GM18517 (cell line): ENCODE data around the gene SFT2D3.

Experiments
- ATAC-seq: cut with Tn5 transposase; IDR thresholded peaks from one replicate; pipeline ENCODE4 v1.9.1; 2021; ENCODE audit warnings: mild to moderate bottlenecking, moderate library complexity; ENCODE audit not compliant: unreplicated experiment

SFT2D3 gene

DNA sequence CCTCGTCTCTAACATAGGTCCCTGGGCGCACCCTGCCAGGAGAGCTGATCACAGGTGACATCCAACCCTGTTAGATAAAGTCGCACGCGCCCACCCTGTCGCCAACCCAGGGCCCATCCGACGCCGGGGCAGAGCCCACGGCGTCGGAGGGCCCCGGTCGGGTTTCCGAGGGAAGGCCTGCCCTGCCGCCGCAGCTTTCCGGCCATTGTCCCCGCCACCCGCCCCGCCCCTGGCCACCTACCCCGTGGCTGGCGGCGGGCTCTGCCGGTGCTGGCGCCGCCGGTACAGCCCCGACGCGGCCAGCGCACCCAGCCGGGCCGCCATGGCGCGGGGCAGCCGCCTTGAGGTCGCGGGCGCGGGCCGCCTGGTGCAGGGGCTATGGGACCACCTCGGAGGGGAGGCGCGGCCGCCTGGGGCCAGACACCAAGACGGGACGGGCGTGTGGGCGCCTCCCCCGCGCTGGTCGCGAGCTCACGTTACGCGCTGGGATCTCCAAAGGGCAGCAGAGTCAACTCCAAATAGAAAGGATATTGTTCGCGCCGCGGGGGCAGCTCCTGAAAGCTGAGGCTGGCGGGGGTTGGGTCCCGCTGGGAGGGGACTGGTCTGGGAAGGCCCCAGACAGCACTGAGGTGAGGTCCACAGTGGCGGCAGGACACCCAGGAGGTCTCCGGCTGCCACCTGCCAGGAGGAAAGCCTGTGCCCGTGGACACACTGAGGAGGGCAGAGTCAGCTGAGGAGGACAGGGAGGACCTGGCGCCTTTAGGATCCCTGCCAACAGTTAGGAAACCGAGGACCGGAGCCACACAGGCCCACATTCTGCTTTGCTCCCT lies 37.0 kb upstream of the SFT2D3 start:
- no peak for ATAC-seq

DNA sequence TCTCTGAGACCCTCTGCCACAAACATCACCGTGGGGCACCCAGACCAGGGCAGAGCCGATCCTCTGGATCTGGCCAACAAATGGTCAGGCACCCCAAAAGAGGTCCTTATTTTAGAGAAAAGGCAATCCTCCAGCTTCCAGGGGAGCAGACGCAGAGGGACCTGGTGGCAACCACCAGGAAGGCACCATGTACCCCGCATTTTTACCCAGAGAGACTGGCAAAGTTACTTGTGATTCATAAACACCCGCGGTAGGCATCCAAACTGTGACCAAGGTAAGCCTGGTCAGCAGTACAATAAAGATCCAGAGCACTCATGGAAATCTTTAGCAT lies 36.4 kb upstream of the SFT2D3 start:
- no peak for ATAC-seq

DNA sequence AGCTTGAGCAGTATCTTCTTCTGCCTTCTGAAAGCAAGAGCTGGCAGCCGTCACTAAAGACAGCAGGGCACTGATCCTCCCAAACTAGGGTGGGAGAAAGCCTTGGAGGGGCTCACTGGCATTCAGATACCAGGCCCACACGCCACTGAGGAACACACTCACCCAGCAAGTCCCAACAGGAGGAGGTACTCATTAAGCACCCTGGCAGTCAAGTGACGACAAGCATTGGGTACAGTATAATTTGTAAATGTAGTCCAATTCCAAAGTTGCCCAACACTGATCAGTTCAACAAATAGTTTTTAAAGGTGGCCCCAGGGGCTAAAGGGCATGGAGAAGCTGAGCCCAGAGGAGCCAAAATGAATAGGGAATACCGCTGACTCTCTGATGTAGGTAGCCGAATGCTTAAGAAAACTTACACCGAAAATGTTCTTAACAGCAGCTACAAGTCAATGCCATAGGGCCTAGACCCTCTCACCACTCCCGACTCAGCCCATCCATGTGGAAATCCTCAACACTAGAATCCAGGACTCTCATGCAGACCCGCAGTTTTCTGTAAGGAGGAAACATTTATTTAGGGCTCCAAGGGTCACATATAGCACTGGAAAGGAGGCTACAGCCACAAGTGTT lies 35.9 kb upstream of the SFT2D3 start:
- ATAC-seq: no peak

DNA sequence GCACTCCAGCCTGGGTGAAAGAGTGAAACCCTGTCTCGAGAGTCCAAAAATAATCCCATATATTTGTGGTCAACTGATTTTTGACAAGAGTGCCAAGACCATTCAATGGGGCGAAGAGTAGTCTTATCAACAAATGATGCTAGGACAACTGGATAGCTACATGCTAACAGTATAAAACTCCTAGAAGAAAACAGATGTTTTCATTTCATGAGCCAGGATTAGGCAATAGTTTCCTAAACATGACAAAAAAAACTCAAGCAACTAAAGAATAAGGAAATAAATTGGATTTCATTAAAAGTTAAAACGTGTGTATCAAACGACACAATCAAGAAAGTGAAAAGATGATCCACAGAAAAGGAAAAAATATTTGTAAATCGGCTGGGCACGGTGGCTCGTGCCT lies 32.2 kb upstream of the SFT2D3 start:
- ATAC-seq: no peak

DNA sequence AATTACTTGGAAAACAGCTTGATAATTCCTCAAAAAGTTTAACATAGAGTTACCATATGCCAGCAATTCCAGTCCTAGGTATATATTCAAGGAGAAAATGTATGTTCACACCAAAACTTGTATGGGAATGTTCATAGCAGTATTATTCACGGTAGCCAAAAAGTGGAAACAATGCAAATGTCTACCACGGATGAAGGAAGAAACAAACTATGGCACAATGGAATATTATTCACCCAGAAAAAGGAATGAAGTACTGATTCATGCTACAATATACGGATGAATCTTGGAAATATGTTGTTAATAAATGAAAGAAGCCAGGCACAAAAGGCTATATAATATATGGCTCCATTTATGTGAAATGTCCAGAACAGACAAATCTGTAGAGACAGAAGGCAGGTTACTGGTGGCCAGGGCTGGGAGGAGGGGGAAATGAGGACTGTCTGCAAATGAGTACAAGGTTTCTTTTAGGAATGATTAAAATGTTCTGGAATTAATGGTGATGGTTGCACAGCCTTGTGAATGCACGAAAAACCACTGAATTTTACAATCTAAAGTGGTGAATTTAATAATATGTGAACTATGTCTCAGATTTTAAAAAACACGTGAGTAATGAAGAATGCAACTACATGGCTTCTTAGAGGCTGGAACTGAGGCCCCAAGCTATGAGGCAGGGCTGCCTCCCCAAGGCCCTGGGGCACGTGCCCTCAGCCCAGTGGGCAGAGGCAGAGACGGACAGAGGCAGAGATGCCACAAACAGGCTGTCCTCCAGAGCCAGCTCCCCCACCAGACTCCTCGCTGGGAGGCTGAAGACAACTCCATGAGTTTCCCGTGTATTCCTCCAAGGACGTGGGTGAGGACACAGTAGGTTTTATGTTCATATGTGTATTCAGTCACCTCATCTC lies 31.0 kb upstream of the SFT2D3 start:
- ATAC-seq: no peak

DNA sequence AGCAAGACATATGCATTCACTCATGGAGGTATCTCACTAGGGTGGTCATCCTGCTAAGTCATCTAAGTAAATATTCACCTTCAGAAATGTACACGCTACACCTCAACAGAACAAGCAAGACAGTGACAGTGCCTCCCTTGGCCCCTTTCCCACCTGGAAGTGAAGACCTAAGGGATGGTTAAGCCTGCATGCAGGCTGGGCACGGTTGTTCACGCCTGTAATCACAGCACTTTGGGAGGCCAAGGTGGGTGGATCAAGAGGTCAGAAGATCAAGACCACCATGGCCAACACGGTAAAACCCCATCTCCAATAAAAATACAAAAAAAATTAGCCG lies 30.4 kb upstream of the SFT2D3 start:
- no peak for ATAC-seq

DNA sequence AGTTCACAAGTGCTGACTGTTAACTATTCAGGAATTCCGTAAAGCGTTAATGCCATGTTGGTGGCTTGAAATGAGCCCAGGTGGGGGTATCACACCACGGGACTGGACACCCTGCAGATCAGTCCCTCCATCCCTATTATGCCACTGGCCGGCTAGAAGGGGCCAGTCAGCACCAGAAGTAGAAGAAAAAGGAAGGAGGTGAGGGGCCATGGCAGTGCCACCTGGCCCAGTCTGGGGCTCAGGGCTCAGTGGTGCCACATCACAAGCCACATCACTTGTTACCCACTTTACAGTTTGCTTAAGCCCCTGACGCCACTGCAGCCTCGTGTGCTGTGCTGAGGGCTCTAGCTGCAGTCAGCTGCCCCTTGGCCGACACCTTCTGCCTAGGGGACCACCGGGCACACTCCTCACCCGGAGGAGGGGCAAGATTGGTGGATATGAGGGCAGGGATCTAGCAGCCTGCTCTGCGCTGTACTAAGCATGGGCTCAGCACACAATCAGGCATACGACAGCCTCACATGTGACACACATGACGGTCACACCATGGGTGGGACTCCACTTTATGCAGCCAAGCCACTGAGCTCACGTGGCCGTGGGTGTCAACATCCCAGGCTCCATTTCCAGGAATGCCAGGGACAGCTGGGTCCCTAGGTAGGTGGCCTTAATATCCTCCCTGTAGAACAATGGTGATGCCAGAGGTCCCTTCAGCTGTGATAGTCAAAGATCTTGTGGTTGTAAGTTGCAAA lies 29.6 kb upstream of the SFT2D3 start:
- ATAC-seq: no peak

DNA sequence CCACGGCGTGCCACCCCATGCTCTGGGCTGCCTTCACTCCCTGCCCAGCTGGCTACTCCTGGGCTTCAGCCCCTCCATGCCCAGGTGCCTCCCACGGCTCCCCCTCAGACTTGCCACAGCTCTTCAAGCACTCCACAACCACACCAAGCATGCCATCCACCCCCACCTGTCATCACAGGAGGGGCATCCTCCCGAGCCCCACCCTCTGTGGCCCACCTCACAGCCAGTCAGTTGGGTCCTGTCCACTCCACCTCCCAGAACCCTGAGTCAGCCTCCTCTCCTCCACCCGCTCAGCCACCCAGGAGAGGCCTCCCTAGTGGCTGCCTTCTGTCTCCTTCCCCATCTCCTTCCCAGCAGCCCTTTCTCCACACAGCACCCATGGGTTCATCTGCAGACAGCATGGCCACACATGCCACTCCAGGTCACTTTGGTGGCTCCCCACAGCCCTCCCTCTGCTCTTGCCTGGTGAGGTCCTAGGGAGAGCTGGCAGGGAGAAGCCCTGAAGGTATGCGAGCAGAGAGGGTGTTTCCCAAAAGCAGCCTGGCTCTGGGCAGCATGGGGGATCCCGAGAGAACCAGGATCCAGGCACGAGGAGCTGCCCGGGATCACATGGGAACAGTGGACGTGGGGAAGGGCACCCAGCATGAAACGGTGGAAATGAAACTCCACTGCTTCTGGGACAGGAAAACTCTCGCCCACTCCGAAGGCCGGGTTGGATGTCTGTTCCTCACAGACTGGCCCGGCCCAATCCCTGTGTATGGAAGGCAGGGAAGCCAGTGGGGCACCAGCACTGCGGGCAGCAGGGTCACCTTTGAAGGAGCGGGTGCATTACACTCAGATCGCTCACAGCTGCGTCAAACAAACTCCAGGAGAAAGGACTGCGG lies 28.7 kb upstream of the SFT2D3 start:
- no peak for ATAC-seq

DNA sequence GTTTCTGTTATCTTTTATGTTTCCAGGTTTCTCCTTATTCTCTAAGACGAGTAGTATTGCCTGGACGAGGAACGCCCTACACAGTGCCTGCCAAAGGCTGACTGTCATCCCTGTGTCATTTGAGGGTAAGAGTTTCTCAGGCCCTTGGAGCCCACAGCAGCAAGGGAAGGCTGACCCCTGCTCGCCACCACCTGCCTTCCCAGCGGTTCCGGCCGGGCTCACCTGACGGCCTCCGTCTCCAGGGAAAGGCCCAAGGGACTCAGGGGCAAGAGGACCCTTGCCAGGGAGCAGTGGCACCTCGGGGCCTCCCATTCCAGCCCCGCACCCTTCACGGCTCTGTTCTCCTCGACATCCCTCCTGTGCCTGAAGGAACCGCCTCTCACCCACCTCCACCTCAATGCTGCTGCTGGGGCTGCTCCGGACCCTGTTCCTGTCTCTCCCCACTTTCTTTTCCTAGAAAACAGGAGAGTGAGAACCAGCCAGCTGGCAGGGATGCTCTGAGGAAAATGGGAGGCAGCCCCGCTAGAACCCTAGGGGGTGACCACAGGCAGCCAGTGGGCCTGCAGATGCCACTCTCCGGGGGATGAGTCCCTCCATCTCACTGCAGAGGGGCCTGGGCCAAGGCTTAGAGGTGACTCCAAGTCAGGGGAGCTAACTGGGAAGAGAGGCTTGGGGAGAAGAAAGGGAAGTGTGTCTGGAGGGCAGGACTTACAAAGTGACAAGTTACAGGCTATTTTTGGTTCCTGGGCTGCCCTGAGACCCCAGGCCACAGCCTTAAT lies 27.8 kb upstream of the SFT2D3 start:
- ATAC-seq: no peak

DNA sequence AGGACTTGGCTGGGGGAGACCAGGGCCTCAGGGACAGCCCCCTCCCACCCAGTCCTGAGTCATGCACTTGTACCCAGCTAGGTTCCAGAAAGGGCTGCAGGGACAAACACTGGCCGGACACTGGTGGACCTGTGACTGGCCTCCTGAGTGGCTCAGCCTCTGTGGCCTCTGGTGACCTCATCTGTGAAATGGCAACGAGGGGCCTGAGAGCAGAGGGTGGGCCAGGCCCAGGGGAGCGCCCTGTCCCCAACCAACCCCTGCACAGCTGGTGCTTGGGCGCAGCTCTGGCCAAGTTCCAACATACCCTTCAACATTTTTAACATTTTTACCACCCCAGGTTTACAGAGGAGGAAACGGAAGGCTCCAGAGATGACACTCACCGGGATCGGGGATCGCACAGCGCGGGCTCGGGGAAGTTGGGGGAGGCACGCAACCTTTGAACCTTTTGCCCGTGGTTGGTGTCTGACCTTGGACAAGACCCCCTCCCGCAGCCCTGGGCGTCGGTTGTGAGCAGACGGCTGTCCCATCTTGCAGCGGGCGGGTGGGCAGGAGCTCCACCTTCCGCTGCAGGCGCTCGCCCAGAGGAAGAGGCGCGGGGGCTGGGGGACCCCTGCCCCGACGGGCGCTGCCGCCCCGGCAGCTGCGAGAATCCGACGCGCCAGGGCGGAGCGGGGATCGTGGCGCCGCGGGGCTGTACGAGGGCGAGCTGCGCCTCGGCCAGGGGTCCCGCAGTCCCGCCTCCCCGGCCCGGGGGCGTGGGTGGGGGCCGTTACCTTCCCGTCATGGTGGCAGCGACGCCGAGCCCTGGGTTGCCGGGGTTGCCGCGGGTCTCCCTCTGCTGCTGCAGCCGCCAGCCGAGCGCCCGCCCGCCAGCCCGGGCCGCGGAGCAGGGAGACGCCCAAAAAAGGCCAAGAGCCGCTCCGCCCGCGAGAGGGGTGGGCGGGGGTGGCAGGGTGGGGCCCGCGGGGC lies 26.8 kb upstream of the SFT2D3 start:
- ATAC-seq: no peak

DNA sequence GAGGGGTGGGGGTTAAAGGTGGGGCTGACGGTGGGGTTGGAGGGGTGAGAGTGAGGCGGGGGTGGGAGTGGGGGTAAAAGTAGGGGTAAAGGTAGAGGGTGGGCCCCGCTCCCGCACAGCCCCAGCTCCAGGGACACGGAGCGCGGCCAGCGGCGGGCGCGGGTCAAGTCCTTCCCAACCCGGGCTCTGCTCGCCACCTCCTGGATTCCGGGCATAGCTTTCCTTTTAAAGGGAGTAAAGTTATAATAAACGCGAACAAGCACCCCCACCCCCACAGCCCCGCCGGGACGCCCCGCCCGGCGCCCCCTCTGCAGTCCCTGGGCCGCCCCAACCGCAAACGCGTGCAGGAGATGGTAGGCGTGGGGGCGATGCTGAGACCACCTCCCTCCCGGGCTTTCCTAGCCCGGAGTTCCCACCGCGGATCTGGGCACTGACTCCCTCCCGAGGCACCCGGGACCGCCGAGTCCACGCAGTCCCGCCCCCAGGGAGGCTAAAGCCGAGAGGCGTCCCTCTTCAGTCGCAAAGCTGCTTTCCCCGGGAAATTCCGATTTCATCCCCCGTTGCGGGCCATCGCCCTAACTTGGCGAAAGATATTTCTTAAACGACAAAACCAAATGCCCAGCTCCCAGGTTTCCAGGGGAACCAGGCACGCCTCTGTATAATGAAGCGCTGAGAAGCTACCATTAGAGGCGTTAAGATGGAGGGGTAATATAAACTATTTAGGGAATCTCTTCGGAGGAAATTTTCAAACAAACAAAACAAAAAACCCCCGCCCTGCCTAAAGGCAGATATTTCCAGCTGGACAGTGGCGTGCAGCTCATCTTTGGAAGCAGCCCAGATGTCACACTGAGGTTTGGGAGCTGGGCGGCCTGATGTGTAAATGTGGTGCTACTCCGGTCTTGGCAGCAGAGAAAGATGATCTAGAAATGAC lies 25.7 kb upstream of the SFT2D3 start, which contains the start of gene LIMS2:
Gene LIMS2, minus strand, starts transcription at position 200 of the 931 bp plus-strand sequence. CDS start 506 bp downstream, outside the sequence.
- no peak for ATAC-seq

DNA sequence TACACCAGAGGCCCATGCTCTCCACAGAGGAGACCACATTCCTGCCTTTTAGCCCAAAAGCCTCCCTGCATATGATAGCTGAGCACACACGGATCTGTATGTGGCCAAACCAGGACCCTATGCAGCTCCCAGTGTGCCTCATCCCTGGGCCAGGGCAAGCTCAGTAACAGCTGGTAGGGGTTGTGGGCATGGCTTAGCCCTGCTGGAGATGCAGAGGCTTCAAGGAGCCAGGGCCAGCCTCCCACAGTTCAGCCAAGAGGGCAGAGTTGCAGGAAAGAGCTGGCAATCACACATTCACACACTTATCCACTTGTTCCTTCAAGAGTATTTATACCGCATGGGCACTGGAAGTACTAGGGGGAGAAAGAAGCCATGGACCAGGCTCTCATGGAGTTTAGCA lies 24.4 kb upstream of the SFT2D3 start:
- ATAC-seq: no peak

DNA sequence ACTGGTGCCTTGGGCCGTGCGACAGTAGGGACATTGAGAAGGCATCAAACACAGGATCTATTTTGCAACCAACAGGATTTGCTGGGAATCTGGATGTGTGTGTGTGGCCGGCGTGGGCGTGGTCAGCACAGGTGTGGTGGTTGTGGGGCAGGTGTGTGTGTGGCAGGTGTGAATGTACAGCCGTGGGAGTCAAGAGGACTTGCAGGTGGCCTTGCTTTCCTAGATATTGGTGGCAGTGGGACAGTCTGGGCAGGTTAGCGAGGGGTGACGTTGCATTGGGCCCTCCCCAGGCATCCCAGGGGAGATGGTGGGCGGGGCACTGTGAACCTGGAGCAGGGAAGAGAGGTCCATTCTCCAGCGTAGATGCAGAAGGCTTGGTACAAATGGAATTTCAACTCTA lies 22.8 kb upstream of the SFT2D3 start:
- no peak for ATAC-seq

DNA sequence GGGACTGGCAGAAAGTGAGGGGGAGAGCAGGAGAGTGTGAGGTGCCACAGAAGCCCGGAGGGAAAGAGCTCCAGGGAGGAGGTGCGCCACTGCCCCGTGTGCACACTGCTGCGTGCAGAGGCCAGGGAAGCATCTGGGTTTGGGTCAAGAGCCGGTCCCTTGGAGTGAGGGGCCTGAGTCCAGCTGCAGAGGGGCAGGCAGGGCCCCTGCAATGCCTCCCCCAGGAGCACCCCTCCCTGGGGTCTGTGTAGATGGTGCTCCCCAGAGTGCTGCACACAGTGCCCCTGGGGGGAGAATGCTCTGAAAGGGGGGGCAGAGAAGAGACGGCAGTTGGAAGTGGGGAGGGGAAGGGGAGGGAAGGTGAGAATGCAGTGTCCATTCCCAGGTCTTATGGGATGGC lies 22.3 kb upstream of the SFT2D3 start:
- no peak for ATAC-seq

DNA sequence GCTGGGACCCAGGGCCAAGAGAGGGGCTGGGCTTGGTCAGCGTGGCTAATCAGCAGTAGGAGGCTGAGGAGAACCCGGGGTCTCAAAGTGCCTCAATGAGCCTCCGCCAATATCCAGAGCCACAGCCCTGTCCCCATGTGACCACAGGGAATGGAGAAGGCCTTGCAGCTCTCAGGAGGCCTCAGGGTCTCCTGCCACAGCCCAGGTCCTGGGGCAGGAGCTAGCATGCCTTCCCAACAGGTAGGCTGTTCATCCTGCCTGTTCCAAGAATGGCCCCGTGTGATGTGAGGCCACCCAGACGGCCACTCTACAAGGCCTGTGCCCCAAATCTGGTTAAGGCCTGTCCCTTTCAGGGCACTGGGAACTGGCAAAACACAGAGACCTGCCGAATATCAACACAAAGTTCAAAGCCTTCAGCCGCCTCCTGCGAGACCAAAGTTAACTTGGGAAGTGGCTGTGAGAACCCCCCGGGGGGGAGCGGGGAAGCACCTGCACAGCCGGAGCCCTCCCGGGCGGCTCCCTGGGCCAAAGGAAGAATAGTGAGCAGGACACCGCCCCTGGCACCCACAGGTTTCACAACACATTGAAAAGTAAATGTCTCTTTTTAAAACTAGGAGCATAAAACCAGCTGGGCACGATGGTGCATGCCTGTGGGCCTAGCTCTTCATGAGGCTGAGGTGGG lies 21.5 kb upstream of the SFT2D3 start:
- ATAC-seq: no peak

DNA sequence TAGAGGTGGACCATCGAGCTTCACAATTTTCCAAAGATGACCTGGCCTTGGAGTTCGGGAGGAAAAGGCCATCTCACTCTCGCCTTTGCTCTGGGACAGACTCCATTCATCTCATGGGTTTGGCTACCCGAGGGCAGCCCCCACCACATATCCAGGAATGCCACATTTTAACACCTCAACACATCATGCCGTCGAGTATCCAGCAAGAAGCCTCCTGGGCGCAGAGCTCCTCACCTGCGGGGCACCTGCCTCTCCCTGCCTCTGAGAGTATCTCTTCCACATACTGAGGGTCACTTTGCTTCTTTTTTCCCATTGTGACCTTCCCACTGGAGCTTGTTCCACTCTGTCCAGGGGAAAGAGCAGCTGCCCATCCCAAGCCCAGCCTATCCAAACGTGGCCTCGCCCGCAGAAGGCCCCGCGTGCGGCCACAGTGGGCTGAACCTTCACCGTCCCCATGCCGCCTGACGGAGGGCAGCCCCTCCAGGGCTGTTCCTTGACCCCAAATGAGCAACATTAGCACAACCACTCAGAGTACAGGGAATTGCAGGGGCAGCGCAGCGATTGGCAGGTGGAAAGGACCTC lies 20.5 kb upstream of the SFT2D3 start:
- no peak for ATAC-seq
